ENCODE data around the gene ENKD1.

- TF ChIP-seq CTCF (IDR thresholded peaks at IDR 0.05): no peak
- no peak for TF ChIP-seq EZH2 (IDR thresholded peaks at IDR 0.05; ENCODE audit: borderline replicate concordance, insufficient read depth, low read depth, low read length, poor library complexity, severe bottlenecking)
These were observed 10.1 kb downstream of the ENKD1 start for GRCh38 chr16:67656344-67657016.

Data from B cell (primary cell).